ENCODE results near the gene AHRR.
"Not testable (repeated sequence)": the region's sequence is repeated elsewhere in the genome, so short reads cannot be mapped to it uniquely, and the experiment has no call there.

The AHRR gene

GRCh38 chr5:473551-474192 lies 152.2 kb downstream of the AHRR start:
- TF ChIP-seq, protein P1, sequence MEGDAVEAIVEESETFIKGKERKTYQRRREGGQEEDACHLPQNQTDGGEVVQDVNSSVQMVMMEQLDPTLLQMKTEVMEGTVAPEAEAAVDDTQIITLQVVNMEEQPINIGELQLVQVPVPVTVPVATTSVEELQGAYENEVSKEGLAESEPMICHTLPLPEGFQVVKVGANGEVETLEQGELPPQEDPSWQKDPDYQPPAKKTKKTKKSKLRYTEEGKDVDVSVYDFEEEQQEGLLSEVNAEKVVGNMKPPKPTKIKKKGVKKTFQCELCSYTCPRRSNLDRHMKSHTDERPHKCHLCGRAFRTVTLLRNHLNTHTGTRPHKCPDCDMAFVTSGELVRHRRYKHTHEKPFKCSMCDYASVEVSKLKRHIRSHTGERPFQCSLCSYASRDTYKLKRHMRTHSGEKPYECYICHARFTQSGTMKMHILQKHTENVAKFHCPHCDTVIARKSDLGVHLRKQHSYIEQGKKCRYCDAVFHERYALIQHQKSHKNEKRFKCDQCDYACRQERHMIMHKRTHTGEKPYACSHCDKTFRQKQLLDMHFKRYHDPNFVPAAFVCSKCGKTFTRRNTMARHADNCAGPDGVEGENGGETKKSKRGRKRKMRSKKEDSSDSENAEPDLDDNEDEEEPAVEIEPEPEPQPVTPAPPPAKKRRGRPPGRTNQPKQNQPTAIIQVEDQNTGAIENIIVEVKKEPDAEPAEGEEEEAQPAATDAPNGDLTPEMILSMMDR (IDR thresholded peaks at IDR 0.05; ENCODE audit: insufficient read depth, missing control alignments): no peak
- no peak for DNase-seq (ENCODE audit: insufficient read length, low spot score)

GRCh38 chr5:474232-474839 lies 152.8 kb downstream of the AHRR start:
- FAIRE-seq; DNase-seq (ENCODE audit: insufficient read length, low spot score): not testable (repeated sequence)

More at GRCh38 chr5:473551-474192, 152.2 kb downstream of the AHRR start:
- no peak for FAIRE-seq

DNA sequence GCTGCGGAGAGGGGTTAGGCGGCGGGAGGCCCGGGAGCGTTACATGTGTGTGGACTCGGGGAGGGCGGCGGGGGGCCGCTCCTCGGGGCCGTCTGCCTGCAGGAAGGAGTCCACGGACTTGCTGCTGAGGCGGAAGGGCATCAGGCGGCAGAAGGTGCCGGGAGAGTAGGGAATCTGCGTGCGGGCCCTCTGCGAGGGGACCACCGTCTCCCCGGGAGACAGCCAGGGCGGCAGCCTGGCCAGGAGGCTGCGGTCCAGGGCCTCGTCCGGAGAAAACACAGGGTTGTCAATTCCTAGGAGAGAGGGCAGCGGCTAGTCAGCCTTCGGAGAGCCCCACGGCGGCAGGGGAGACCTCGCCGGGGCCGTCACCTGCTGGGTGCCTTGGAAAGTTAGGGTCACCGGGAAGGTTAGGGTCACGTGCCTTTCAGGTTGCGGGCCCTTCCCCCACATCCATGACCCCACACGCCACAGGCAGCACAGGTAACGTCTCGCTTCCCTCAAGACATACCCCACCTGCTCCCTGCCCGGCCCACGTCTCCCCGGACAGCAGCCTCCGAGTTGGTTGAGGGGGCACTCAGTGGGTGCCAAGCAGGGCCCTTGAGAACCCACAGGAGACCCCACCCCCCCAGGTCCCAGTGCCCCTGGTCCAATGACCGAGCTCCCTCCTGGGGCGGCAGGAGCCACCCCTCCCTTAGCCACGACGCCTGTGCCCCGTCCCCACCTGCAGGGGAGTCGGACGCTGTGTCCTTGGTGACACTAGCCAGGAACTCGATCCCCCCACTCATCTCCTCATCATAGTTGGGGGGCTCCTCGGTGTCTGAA lies 153.5 kb downstream of the AHRR start:
- TF ChIP-seq, protein P1 (IDR thresholded peaks at IDR 0.05; ENCODE audit: insufficient read depth, missing control alignments): no peak
- no peak for DNase-seq (ENCODE audit: insufficient read length, low spot score)
- FAIRE-seq: no peak

- DNase-seq (ENCODE audit: insufficient read length, low spot score) (no peak), FAIRE-seq (no peak)
- TF ChIP-seq, protein P1 (IDR thresholded peaks at IDR 0.05; ENCODE audit: insufficient read depth, missing control alignments): no peak
These were observed 154.2 kb downstream of the AHRR start for GRCh38 chr5:475704-476101.

GRCh38 chr5:476102-476813 lies 154.7 kb downstream of the AHRR start:
- TF ChIP-seq, protein P1 (IDR thresholded peaks at IDR 0.05; ENCODE audit: insufficient read depth, missing control alignments): no peak
- DNase-seq (ENCODE audit: insufficient read length, low spot score): no peak
- no peak for FAIRE-seq

GRCh38 chr5:476814-477175 lies 155.3 kb downstream of the AHRR start:
- DNase-seq (ENCODE audit: insufficient read length, low spot score): no peak
- TF ChIP-seq, protein P1 (IDR thresholded peaks at IDR 0.05; ENCODE audit: insufficient read depth, missing control alignments): no peak
- FAIRE-seq: no peak

DNA sequence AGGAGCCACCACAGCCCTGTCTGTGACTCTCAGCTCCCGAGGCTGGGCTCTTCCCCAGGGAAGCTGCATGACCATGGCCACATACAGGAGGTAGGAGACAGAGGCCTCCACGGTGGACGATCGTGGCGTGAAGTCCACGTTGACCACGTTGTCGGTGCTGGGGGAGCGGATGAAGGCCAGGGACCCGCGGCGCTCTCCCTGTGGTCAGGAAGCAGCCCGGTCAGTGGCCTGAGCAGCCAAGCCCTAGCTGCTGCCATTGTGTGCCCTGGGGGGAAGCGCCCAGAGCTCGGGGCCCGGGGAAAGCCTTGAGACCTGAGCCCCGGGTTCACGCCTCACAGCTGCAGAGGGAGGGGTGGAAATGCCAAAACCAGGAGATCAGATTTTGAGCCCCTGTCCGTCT lies 155.7 kb downstream of the AHRR start:
- DNase-seq (ENCODE audit: insufficient read length, low spot score) (no peak), FAIRE-seq (no peak)
- TF ChIP-seq, protein P1 (IDR thresholded peaks at IDR 0.05; ENCODE audit: insufficient read depth, missing control alignments): no peak
